NCI-H1436 treated with DMSO at 0.1 percent for 48 hours (cell line): Measurements from ENCODE around the gene RAD23B.
A peak's percentile ranks its signal among the peaks of the same experiment; 100 is the strongest.

Experiments
- DNase-seq: peaks from one replicate; lab custom pipeline; 2025; lab: John Stamatoyannopoulos, UW

The RAD23B gene

DNA sequence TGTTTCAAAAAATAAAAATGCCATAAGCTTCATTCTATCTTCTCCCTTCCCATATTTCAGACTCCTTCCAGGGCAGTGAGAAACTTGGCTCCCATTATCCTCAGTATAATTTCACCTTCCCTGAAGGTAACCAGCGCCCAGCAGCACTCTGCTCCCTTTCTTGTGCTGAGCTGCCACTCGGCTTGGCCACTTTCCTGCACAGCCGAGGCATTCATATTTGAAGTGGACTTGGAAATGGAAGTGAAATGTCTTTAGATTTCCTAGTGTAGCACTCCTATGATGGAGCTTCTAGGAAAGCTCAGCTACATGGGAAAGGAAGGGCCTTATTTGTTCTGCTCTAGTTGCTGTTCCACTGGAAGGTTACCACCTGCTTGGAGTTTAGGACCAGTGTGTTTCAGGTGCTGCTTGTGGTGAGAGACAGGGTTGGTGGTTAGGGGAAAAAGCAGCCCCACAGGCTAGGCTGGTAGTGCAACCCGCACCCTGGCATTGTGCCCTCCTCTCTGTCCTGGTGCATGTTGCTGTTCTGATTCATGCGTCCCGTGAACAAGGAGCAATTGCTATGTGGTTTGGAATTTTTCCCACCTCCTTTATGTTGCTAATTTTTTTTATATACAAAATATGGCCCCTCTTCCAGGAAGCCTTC is 53.8 kb downstream of the RAD23B start:
- DNase-seq, result no peak

DNA sequence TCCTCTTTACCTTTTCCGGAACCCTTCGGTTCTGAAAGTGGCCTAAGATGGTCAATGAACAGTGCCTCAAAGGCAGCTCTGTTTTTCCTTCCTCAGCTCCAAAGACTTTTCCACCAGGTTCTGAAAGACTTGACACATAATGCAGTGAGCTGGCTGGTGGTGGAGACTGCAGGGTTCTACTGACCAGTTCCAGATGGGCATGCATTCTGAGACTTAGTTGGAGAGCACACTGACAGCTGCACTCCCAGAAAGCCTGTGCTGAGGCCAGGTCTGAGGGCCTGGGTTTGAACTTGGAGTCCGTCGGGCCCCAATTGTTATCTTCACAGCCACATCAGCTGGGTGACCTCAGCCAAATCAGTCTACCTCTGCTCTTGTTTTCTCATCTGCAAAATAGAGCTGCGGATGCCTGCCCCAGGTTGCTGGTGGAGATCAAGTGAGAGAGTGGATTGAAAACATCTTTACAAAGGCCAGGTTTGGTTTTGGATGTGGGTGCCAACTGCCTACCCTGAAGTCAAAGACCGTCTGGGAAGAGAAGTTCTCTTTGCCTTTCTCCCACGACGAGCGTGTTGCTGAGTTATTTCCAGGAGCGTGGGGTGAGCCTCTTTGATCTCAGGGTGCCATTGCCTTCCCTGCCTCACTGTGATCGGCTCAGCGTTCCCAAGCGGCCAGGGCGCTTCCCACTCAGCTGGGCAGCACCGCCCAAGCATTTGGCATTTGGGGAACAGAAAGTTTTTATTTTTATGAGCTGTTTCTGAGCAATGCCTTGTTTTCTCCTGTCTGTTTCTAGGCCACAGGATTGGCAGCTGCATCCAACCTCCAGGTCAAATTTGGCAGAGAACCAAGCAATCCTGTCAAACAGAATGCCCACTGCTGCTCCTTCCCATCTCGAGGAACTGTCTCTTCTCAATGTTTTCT is 54.9 kb downstream of the RAD23B start:
- DNase-seq, result no peak

DNA sequence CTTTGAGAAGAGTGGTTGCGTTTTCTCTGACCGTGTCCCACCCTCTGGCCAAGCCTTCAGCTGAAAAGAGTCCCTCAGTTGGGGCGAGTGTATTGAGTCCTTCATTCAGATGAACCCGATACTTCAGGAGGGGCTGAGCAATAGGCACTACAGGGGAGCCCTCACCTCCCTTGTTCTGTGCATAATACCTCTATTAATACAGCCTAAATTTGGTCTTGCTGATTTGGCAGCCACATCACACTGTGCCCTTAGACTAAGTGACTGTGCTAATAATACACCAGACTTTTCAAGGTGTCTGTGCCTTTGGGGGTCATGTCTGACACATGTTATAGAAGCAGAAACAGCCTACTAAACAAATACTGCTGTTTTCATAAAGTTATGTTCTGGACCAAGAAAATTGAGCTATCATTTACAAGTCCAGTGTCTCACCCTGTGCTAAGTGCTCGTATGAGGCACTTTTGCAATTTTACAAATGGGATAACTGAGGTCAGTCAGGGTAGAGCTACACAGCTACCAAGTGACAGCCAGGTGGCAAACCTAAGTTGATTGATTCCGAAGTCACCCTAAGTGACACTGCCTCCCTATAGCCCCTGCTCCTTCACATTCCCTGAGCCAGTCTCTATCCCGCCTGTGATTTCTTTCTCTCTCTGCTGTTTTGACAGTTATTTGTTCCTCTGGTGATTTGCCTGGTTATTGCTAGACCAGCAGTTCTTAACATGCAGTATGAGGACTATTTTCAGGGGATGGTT is 56.0 kb downstream of the RAD23B start:
- no peak for DNase-seq

GRCh38 chr9:107340920-107341632 is 58.0 kb downstream of the RAD23B start:
- DNase-seq, result no peak

DNA sequence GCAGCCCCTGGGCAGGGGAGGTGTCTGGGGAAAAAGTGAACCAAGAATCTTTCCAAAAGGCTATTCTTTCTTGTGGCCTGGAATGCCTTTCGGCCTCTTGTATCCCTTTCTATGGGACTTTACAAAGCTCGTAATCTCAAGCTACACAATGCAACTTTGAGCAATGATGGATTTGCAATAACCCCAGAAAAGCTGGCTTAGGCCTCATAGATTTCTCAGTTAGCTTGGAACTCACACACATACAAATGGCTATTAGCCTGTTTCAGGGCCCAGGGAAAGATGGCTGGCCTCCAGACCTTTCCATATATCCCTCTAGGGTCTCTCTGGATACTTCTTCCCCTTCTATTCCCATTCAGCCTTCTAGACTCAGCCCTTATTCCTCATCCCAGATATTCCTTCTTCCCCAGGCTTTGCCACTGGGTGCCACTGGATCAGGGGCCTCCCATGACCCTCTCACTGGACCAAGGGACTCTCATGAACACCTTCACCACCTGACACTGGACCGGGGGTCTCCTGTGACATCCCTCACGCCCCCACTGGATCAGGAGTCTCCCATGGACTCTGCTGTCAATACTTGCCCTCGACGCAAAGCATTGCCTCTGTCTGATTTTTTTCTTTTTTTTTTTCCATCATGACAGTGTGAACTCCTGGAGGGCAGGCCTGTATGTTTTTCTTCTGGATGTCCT is 59.5 kb downstream of the RAD23B start:
- no peak for DNase-seq

DNA sequence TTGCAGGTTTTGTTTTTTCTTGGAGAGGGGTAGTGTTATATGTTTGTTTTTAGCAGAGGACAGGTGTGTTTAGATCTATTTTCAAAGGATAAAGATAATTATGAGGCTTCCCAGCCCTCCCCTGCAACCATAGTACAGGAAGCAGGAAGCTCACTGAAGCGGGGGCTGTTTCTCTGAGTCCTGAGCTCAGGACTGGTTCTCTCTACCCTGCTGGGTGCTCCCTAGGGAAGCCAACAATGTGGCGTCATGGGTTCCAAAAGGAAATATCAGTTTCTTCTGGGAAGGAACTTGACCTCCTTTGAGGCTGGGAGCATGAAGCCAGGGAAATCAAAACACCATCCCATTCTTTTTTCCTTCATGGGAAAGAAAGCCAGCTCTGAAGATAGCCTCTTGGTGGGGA is 62.2 kb downstream of the RAD23B start:
- DNase-seq, result no peak

GRCh38 chr9:107348836-107349235 is 65.8 kb downstream of the RAD23B start:
- DNase-seq, result no peak

DNA sequence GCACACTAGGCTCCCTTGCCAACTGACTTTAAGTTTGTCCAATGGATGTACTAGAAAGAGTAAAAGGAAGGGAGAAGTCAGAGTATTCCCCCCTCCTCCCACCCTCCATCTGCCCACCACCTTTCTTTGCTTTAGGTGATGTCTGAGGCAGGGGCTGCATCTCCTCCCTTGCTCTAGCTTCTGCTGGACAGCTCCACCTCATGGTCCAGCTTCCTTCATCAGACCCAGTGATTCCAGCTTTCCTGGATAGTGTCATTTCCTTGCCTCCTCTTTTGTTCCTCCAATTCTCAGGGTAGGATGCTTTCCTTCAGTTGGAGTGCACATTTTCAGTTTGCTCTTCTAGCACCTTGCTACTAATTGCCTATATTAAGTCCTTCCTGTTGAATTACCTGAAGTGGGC is 67.4 kb downstream of the RAD23B start:
- no peak for DNase-seq

DNA sequence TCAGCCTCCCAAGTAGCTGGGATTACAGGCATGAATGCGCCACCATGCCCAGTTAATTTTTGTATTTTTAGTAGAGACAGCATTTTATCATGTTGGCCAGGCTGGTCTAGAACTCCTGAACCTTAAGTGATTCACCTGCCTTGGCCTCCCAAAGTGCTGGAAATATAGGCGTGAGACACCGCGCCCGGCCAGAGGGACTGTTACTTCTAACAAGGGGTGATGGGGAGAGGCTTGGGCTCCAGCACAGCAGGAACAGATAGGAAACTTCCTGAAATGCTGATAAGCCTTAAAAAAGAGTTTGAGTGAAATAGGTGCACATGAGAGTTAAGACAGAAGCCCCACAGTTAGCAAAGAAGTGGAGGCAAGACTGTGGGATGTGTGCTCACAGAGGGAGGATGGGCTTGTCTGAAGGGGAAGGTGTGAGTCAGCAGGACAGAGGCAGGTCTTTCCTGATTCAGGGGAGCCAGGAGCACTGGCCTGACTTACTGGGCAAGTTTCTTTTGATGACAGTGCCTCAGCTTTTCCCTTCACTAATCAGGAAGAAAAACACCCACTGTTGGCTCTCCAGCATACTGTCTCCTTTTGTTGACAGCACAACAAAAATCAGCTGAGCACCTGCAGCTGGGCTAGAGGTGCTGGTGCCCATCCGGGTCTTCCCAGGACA is 68.4 kb downstream of the RAD23B start:
- no peak for DNase-seq

DNA sequence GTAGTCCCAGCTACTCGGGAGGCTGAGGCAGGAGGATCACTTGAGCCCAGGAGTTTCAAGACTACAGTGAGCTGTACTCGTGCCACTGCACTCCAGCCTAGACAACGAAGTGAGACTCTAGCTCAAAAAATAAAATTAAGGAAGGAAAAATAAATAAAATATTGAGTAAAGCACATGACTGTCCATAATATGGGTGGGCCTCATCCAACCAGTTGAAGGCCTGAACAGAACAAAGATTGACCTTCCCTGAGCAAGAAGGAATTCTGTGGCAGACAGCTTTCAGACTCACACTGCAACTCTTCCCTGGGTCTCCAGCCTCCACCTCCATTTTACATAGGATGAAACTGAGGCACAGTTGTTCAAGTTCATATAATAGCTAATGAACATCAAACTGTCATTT is 72.3 kb downstream of the RAD23B start:
- DNase-seq, result no peak

DNA sequence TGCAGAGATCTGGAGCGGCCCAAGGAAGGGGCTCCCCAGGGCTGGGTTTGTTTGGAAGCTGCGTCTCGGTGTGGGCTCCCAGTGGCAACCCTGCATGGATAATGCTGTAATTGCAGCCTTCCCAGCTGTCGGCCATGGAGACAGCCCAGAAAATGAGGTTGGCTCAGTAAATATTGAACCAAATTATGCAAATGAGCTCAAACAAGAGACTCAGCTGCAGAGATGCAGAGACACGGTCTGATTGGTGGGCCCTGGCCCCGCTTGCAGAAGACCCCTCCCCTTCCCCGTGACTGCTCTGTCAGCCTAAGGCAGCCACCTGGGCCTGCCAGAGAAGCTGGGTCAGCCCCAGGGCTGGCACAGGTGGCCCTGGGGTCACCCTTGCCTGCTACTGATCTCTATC is 75.9 kb downstream of the RAD23B start:
- DNase-seq, result peak; percentile 75

- DNase-seq, result no peak
Measured at GRCh38 chr9:107360098-107360497, 77.0 kb downstream of the RAD23B start.

- no peak for DNase-seq
Measured at GRCh38 chr9:107361816-107362215, 78.7 kb downstream of the RAD23B start.

- DNase-seq, result no peak
Measured at GRCh38 chr9:107363516-107364152, 80.6 kb downstream of the RAD23B start.

DNA sequence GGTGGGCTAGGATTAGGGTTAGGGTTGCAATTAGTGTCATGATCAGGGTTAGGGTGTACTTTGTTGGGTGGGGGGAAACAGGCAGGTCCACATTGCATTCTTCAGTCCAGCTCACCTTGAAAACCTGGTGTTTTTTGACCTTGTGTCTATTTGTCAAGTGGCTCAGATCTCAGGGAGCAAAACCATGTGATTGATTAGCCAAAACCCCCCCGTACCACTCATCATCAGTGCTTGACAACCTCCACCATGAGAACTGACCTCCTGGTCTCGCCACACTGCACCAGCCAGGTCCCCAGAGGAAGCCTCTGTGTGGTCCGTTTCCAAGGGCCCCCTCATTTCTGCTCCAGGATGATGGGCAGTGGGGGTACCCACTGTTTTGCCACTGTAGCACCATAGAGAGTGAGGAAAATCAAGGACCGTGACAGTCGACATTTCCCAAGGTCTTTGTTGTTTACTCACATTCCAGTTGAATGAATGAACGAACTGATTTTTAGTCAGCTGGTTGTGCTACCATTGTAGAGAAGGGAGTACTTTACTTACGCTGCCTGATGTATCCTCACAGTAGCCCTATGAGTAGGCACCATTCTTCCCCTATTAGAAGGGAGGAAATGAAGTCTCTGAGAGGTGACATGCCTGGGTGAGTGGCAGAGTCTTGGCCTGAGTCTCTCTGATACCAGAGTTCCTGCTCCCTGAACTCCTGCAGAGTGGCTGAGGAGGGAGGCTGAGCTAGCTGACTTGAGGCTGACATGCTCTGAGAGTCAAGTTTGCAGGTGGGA is 84.8 kb downstream of the RAD23B start:
- no peak for DNase-seq

GRCh38 chr9:107368696-107369095 is 85.6 kb downstream of the RAD23B start:
- DNase-seq, result no peak

DNA sequence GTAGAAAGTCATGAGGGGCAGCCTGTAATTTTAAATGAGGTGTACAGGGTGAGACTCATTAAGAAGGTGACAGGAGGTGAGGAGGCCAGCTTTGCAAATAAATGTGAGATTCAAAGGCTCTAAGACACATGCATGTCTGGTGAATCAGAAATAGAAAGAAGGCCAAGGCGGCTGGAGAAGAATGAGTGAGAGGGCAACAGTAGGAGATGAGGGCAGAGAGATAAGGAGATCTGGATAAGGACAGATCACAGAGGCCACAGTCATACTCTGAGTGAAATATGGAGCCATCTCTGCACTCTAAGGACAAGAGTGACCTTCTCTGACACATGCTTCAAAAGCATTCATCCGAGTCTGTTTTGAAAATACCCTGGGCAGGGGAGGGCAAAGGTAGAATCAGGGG is 90.7 kb downstream of the RAD23B start:
- no peak for DNase-seq

- no peak for DNase-seq
Measured at GRCh38 chr9:107375001-107375400, 91.9 kb downstream of the RAD23B start.

GRCh38 chr9:107375651-107376369 is 92.7 kb downstream of the RAD23B start:
- DNase-seq, result no peak
